Measurements from ENCODE around the gene TUNAR.
A peak's percentile ranks its signal among the peaks of the same experiment; 100 is the strongest.

Gene TUNAR

DNA sequence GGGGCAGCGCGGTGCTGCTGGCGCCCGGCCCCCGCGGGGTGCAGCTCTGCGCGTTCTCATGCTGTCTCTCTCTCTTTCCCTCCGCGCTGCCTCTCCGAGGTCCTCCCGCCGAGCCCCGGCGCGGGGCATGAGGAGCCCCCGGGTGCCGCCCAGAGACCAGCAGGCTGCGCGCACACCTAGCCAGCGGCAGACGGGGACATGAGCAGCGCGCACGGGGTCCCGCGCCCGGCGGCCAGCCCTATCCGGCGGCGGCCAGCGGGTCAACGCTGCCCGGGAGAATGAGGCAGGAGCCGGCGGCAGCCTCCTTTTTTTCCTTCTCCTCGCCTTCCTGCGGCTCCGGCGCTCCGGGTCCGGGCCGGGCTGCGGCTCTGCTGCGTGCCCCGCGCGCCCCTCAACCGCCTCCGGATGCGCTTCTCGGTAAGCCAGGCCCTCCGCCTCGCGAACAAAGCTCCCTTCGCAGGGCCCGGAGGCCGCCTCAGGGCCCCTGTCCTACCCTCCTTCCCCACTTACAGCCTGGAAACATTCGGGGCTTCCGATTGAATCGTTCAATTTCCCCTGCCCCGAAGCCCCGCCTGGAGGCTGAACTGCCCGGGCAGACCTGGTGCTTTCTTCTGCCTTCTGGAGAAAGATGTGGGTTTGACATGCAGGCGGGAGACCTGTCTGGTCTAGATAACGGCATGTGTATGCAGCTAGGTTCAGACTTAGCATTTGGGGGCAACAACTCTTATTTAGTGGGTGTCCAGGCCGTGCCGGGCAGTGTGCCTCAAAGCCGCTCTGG lies at the start of gene TUNAR:
TSS of gene TUNAR (plus strand) at position 72 of the 778 bp plus-strand sequence.
- DNase-seq, result no peak

DNA sequence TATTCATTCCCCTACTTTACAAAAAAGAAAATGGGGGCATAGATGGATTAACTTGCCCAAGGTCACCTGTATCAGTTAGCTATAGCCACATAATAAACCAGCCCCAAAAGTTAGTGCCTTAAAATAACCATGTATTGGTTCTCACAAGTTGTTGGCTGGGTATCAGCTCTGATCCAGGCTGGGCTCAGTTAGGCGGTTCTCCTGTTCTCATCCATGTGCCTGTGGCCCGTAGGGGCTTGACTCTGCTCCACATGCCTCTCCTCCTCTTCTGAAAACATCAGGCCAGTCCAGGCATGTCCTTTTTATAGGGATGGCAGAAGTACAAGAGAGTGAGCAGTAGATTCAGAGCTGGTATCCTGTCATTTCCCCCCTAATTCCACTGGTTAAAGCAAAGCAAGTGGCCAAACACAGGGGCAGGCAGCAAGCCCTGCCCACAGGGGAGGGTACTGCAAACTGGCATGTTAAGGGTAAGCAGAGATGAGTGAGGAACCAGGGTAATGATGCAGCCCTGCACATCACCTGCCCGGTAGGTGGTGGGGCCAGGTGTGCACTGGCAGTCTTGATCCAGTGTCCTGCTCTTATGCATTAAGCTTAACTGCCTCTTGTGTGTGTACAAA lies 47.9 kb upstream of the TUNAR start:
- DNase-seq, result no peak

DNA sequence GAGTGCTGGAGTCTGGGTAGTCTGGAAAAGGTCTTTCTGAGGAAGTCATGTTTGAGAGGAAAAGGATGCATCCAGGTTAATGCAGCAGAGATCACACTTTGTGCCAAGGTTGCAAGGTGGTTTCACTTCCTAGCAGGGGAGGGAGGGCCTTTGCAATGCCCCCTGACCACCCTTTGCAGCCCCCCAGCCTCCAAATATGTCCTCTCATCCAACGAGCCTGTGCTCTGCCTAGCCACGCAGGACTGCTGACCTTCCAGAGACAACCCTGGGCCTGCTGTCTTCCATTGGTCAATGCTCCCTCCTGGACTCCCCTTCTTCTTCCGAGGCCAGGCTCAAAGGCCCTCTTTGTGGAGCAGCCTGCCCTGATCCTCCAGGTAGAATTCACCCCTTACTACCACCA lies 47.3 kb upstream of the TUNAR start:
- no peak for DNase-seq

DNA sequence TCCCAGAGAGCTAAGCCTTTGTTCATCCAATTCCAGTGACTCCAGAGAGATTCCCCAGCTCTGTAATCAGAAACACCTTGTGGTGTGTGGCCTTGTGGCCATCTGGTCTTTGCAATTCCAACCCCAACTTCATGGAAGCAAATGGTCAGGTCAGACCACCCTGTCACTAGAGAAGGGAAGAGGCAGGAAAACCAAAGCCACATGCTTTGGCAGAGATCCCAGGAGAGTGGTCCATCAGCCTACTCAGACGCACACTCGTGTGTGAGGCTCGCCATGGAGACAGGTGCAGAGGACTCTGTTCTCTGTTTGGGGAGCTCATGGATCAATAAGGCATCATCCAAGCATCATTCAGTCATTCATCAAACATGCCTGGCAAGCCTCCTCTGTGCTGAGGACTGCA lies 46.2 kb upstream of the TUNAR start:
- no peak for DNase-seq

DNA sequence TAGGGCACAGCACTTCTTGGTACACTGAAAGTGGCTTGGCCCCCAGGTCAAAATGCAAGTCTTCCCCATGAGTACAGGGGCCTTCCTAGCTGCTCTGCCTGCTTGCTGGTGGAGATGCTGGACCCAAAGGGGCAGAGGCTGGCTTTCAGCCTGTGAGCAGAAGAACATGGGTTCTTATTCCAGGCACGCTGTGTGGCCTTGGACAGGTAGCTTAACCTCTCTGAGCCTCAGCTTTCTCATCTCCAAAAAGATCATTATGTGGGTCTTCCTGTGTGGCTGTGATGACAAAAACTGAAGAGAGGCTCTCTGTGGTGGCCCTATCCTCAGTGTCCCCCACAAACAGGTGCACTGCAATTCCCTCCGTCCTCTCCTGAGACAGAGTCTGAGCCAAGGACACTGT lies 45.6 kb upstream of the TUNAR start:
- no peak for DNase-seq

DNA sequence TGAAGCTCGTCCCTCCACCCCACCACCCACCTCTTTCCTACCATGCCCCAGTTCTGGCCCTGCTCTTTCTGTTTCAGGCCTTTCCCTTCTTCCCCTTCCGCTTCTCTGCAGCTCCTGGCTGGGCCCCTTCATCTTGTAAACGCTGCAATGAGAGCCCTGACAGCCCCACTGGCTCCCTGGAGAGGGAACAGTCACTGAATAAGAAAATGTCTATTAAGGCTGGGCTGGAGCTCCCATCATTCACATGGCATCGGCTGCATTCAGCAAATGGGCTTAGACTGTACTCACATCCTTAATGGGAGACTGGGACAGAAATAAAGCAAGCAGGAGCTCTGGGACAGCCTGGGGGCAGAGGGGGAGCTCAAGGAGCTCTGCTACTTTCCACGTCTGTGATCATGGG lies 45.2 kb upstream of the TUNAR start:
- no peak for DNase-seq

DNA sequence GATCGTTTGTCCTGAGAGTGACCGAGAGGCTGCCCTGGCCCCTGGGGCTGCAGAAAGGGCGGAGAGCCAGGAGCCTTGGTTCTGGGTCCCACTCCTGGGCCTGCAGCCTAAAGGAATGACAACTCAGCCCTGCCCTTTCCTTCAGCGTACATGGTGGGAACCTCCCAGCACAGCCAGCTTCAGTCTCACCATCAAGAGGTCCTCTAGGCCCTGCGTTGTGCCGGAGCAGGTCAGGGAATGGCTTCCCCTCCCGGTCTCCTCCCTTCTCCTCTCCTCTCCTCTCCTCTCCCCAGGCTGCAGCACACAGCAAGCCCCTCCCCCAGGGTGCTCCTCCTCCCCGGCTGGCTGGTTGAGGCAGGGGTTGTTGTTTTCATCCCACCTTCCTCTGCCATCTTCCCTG lies 44.6 kb upstream of the TUNAR start:
- DNase-seq, result no peak

DNA sequence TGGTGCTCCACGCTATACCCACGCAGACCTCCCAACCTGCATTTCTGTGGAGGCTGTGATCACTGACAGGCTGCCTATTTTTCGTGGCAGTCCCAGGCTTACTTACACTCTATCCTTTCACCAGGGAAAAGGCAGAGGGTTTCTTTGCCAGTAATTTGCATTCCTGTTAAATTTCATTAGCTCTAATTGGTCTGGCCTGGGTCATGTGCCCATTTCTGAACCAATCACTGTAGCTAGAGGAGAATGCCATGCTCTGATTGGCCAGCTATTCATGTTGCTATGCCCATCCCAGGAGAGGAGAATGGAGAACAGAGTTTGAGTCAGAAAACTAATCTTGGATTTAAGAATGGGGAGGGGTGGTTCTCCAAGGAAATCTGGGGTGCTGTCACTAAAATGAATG lies 43.2 kb upstream of the TUNAR start:
- no peak for DNase-seq

DNA sequence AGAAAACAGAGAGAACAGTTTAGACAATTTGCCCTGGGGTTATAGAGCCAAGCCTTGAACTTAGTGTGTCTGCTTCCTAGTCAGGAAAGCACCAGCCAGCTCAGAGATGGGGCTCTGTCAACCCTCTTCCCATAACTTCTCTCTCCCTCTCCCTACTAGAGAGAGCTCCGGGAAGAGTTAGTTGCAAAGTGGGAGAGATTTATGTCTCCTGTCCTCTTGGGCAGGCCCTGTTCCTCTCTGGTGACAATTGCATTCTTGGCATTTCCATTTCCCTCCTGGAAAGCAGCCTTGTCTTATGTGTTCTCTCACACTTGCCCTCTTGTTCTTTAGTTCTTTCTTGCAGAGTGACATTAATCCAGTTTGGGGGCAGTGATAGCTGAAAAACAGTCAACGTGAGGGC lies 42.1 kb upstream of the TUNAR start:
- no peak for DNase-seq

DNA sequence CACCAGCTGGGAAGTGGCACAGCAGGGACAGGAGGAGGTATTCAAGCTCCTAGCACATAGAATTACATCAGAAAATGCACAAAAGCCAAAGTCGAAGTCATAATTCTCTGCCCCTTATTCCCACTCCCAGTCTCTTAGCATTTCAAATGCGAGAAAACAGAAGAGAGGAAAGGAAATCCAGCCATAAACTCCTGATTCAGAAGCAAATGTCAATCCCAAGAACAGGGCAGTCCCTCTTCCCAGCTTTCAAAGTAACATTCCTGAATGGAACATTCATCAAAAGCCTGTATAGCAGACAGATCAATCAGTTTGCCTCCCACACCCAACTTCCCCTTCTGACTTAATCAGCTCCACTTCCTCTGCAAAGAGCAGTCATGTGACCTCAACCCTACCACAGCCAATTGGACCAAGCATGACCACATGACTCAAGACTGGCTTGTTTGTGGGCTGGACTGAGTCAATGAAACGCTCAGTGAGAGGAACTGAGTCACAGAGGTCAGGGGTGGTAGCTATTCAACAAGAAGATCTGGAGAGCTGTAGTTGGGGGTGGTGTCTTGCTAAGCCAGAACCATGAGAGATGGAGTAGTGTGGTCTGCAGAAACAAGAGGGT lies 41.4 kb upstream of the TUNAR start:
- no peak for DNase-seq

DNA sequence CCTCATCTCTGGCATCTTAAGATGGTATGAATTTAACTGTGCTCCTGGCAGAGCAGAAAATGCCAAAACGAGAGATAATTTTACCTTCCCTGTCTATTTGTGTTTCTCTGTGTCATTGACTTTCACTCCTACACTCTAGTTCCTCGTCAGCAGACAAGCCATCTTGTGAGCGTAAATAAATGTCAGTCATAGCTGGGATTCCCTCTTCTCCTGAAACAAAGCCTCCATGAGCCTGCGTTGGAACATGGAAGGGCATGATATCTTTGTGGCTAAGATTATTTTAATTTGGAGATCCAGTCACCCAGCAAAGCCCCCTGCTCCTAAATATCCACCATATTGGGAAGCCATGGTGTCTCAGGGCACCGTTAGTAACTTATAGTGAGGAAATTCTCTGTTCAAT lies 37.8 kb upstream of the TUNAR start:
- DNase-seq, result no peak

DNA sequence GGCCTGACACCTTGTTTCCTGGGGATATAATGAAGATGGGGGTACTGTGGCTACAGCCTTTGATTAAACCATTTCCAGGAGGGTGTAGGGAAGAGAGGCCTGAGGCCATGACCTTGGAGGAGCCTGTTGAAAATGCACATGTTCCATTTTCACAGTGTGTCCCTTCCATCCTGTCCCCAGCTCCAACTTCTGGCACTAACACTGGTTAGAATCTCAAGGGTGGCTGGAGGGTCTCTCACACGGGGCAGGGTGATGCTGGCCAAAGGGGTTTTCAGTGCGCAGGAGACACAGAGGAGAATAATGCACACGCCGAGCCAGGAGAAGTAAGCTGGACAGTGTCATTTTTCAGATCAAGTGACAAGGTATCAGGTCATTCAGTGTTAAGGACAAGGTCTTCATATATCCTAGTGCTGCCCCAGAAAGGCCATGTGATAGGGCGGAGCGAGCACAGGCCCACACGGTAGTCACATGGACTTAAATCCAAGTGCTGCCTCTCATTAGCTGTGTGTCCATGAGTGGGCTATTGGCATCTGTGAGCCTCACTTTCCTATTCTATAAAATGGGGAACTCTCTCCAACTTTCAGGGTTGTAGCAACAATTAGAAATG lies 36.4 kb upstream of the TUNAR start:
- DNase-seq, result no peak

DNA sequence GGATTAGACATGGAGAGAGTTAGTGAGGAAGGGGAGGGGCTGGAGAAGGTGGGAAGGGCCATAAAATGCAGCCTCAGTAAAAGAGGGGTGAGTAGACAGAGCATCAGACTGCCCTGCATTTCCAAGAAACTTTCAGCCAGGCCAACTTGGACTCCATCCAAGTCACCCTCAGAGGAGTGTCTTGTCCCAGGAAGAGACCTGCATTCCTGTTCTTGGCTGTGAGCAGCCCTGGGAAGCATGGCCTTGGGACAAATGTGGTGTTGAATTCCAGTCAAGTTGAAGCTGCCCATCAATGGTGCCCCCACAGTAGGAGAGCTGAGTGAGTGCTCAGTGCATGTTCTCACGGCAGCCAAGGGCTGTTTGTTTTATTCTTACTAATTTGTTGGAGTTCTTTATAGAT lies 35.0 kb upstream of the TUNAR start:
- DNase-seq, result no peak

DNA sequence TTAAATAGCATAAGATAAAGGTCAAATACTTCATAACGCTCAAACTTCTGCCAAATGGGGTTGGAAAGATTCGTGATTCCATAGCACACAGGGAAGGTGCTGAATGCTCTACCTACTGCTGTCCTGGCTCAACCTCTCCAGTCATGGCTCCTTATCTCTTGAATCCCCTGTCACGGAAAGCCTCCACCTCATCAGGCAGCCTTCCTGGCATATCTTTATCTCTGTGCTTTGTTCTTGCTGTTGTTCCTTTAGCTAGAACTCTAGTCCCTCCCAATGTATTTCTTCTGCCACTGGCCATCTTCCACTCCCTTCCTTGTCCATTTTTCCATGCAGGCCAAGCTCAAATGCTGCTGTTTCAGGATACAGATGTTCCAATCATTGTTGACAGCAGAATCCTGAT lies 26.9 kb upstream of the TUNAR start:
- no peak for DNase-seq

DNA sequence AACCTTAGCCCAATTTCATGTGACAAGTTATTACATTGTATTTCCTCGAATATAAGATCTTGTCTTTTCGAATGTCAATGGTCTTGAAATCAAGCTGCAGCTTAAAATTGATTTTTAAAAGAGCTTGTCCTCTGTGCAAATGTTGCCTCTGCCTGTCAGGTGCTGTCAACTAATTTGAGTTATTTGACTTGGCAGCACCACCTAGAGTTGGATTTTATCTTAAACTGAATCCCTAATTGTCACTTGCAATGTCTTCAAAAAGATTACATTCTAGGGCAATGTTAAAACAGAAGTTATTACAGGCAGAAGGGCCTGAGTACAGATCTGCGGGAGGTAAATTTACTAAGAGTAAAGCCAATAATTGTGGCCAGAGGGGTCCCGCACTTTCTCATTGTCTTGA lies 26.2 kb upstream of the TUNAR start:
- no peak for DNase-seq

DNA sequence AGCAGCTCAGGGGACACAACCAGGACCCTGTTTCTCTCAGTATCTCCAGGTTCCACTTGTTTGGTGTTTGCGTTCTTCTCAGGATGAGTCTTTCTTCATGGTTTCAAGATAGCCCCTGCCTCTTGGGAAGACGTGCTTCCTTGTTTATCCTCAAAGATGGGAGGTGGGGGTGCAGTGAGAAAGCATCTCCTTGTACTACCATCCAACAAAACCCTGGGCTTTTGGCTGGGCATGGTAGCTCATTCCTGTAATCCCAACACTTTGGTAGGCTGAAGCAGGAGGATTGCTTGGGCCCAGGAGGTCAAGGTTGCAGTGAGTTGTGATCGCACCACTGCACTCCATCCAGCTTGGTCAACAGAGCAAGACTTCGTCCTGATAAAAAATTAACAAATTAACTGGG lies 21.0 kb upstream of the TUNAR start:
- no peak for DNase-seq

DNA sequence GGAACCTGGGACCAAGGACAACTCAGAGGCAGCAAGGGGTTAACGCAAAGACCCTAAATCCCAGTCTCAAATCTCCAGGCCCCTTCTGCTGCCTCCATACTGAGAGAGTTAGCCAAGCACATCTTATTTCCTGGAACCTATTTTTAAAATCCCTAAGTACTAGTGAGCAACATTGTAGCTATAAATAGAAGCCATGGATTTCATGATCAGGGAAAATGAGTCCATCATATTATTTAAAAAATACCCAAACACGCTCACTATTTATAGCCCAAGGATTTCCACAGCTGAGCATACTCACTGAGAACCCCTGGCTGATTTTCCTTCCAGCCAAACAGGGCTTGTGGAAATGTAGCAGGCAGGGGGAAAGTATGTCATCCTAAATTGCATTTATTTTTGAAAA lies 19.4 kb upstream of the TUNAR start:
- DNase-seq, result no peak

DNA sequence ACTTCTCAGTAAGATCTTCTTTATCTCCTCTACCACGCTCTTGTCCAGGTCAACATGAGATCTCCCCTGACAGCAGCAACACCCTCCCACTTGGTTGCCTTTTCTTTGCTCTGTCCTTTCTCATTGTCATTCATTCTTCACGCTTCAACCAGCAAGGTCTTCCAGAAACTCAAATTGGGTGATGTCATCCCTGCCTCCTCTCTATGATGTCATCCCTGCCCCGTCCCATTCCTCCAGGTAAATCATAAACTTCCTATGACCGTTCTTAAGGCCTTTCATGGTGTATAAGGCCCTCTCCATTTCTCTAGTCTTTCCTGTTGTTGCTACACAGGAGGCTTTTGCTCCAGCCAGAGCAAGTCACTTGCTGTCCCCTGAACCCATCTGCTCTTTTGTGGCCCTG lies 17.7 kb upstream of the TUNAR start:
- no peak for DNase-seq

DNA sequence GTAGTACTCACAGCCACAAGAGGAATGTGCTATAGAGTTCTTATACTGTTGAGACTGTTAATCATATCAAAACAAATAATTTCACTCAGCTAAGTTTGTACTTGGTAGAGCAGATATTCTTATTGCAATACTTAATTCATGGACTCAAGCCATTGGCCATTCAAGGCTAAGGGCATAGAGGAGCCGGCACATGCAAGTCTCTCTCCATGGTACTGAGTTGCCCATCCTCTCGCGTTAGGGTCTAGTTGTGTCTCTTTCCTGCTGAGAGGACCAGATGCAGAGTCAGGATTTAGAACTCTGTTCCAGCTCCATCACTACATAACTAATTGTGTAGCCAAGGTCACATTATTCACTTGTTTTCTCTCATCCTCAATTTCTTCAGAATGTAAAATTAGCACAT lies 14.4 kb upstream of the TUNAR start:
- no peak for DNase-seq

DNA sequence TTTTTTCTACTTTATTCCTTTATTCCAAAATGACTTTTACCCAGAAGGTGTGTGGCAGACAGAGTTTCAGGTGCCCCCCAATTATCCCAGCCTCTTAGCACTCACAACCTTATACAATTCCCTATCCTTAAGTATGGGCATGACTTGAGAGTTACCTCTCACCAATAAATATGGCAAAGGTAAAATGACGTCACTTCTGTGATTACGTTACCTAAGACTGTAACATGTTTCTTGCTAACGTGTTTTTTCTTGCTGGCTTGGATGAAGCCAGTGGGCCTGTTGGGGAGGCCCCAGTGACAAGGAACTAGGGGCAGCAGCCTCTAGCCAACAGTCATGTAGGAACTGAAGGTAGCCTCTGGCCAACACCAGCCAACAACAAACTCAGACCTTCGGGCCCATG lies 13.3 kb upstream of the TUNAR start:
- no peak for DNase-seq

DNA sequence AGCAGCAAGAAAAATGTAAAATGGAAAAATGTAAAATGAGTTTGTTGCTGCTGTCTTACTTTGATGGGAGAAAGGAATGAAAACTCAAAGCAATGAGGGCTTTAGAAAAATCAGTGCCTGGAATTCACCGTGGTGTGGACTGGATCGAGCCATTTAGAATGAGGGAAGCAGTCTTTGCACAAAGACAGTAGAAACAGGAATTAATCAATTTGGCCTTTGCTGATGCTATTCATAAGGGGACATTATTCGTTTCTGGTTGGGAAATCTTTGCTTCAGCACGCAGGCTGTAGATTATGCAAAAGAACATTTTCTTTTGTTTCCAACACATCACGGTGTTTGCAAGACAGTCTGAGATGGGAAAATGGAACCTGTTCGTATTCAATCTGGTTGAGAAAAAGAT lies 6.9 kb upstream of the TUNAR start:
- DNase-seq, result no peak

DNA sequence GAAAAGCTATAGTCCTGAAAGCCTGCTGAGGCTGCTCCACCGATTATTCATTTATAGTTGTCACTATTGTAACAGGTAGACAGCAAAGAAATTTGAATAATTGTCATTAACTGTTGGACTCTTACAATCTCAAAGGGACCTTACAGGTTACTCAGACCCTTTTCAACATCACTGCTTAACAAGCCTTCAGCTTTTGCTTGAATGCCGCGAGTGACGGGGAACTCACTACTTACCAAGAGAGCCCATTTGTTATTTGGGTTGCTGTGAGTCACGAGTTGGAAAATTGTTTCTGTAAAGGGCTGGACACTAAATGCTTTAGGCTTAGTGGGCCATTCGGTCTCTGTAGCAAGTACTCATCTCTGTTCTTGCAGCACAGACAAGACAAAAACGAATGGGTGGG lies 5.9 kb upstream of the TUNAR start:
- DNase-seq, result no peak

DNA sequence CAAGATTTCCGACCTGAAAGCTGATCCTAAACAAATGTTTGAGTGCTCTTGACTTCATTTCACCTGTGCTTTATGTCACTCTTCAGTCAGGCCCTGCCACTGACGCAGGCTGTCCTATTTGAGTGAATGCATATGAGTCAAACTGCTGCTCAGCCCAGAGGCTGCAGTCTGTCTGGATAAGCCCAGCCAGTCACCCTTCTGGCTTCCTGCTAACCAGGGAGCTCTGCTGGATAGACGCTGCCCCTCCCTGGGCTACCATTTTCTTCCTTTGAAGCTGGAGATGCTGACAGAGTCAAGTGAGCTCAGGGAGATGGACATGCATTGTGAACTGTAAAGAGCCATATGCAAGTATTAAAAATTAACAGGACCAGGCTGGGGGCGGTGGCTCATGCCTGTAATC lies 5.1 kb upstream of the TUNAR start:
- peak; percentile 29 for DNase-seq

DNA sequence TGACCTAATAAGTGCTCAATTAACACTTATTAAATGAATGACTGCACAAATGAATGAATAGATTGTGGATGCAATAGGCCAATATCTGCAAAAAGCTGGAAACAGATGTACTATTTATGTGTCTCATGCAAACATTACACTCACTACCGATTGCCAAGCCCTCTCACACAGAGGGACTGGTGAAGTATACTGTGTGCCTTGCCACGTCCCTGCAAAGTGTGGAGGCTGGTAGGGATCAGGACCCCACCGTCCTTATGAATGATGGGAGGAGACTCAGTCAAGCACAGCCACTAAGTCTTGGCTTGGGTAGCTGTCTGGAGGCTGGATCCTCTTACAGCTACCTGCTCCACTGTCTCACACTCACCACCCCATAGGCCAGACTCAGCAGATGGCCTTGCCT lies 3.9 kb upstream of the TUNAR start:
- no peak for DNase-seq
